ENCODE measurements around the gene PLCL2.

PLCL2 gene

DNA sequence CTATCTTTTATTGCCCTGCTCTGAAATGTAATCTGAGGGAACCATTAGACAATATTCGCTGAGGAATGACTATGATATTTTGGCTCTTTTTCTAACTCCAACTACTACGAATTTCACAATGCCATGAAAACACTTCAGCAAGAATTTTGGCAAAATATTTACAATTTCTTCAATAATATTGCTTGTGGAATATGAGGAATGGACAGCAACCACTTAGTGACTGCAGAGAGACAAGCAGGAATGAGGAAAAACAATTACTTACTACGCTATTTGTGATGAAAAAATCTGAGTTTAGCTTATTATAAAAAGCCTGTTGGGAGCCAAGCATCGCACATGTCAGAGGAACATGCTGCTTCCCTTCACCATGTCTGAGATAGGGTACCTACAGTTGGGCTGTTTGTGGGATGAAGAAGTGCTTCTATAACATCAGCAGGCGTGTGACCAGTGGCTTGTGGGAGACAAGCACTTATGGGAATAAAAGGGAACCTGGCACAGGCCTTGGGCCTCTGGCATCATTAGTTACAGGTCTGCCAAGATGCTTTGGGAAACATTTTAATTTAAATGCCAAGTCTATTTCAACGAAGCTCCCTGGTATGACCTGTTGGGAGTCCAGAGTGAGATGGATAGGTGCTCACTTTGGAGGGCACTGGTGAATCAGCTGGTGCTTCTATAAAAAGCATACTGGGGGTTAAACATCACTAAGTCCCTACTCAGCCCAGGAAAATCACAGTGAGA, 2.7 kb upstream of the PLCL2 start:
- Histone ChIP-seq H4K8ac (ENCODE audit: low read depth, low read length) (no peak overlapping the region), H4K12ac (ENCODE audit: low read depth, low read length) (no peak overlapping the region), H2BK120ac (ENCODE audit: insufficient read depth, low read length, poor library complexity) (no peak overlapping the region), H3K79me1 (ENCODE audit: low read length) (peaks cover 13% of the 10 kb centered on the region), H3K14ac (ENCODE audit: low read length) (no peak overlapping the region), H3K4me1 (ENCODE audit: control insufficient read depth in 1 of 2, insufficient read depth in 2 of 2, low read length in 2 of 2) (peaks cover 6 to 13% of the 10 kb centered on the region in 2 experiments), H3K23ac (ENCODE audit: low read length) (no peak overlapping the region), H3K18ac (ENCODE audit: low read length) (no peak overlapping the region), H2AK5ac (ENCODE audit: low read length) (no peak overlapping the region), H3K4me3 (ENCODE audit: low read depth, low read length) (no peak overlapping the region), H4K91ac (ENCODE audit: low read depth, low read length) (no peak overlapping the region), H3K79me2 (ENCODE audit: control insufficient read depth, insufficient read depth, low read length, poor library complexity) (peaks cover 2% of the 10 kb centered on the region), H3K27ac (ENCODE audit: low read depth, low read length) (no peak overlapping the region), H3K9me3 (ENCODE audit: insufficient read depth, low read depth, low read length) (no peaks in the 10 kb centered on the region), H3K27me3 (ENCODE audit: insufficient read depth, low read length) (no peaks in the 10 kb centered on the region), H3K9ac (ENCODE audit: low read length) (no peak overlapping the region), H2BK5ac (ENCODE audit: low read depth, low read length, poor library complexity) (no peak overlapping the region), H2AFZ (ENCODE audit: insufficient read depth, low read length, poor library complexity) (no peak overlapping the region), H3K36me3 (ENCODE audit: control insufficient read depth in 1 of 2, insufficient read depth in 2 of 2, low read length in 2 of 2) (no peaks in the 10 kb centered on the region), H3K4me2 (ENCODE audit: low read length) (no peak overlapping the region), H3K4ac (ENCODE audit: low read depth, low read length) (no peak overlapping the region), H2BK12ac (ENCODE audit: low read length) (no peak overlapping the region)
- no peak for DNase-seq
- no CpG with 5 or more reads among the region's 6 CpGs for WGBS (ENCODE audit: extremely low coverage, insufficient coverage, insufficient read length)

DNA sequence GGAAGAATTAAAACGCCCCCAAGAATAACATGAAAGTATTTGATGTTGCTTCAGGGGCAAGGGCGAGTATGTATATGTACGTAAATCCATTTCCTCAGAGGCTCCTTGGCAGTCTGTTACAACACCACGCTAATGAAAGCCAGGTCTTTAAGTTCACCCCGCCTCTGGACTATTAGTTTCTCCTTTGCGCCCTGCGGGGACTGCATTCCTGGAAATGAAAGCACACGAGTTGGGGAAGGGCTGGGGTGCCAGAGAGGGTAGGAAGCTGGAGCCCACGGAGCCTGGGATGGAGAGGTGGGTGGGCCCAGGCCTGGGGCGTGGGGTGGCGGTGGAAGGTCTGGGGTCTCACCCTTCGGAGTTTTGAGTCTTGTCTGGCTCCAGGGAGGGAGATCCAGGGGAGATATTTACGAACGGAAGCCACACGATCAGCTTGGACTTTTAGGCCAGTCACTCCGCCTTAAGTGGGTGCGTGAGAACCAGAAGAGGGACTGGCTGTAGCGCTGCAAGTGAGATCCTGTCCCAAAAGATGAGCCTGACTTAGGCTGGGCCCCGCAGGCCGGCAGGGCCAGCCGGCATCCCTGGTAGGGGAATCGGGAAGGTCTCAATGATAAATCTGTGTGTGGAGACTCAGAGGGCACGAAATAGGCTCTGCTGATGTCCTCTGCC, 1.6 kb upstream of the PLCL2 start:
- Histone ChIP-seq H3K4me1 (ENCODE audit: control insufficient read depth in 1 of 2, insufficient read depth in 2 of 2, low read length in 2 of 2) (peaks cover 6 to 13% of the 10 kb centered on the region in 2 experiments), H4K91ac (ENCODE audit: low read depth, low read length) (peak overlapping the region; percentile 33), H3K4me2 (ENCODE audit: low read length) (peak overlapping the region; percentile 78), H3K23ac (ENCODE audit: low read length) (no peak overlapping the region), H3K14ac (ENCODE audit: low read length) (no peak overlapping the region), H3K27me3 (ENCODE audit: insufficient read depth, low read length) (no peaks in the 10 kb centered on the region), H3K9ac (ENCODE audit: low read length) (no peak overlapping the region), H3K79me2 (ENCODE audit: control insufficient read depth, insufficient read depth, low read length, poor library complexity) (peaks cover 2% of the 10 kb centered on the region), H3K36me3 (ENCODE audit: control insufficient read depth in 1 of 2, insufficient read depth in 2 of 2, low read length in 2 of 2) (no peaks in the 10 kb centered on the region), H4K8ac (ENCODE audit: low read depth, low read length) (peak overlapping the region; percentile 26), H3K27ac (ENCODE audit: low read depth, low read length) (no peak overlapping the region), H3K4me3 (ENCODE audit: low read depth, low read length) (no peak overlapping the region), H2BK5ac (ENCODE audit: low read depth, low read length, poor library complexity) (no peak overlapping the region), H2AFZ (ENCODE audit: insufficient read depth, low read length, poor library complexity) (peak overlapping the region; percentile 67), H3K4ac (ENCODE audit: low read depth, low read length) (no peak overlapping the region), H3K18ac (ENCODE audit: low read length) (no peak overlapping the region), H3K9me3 (ENCODE audit: insufficient read depth, low read depth, low read length) (no peaks in the 10 kb centered on the region), H2AK5ac (ENCODE audit: low read length) (no peak overlapping the region), H3K79me1 (ENCODE audit: low read length) (peaks cover 13% of the 10 kb centered on the region), H2BK12ac (ENCODE audit: low read length) (no peak overlapping the region), H4K12ac (ENCODE audit: low read depth, low read length) (no peak overlapping the region), H2BK120ac (ENCODE audit: insufficient read depth, low read length, poor library complexity) (peak overlapping the region; percentile 45)
- peak; percentile 62 to 64 for DNase-seq
- WGBS (ENCODE audit: extremely low coverage, insufficient coverage, insufficient read length), result no CpG with 5 or more reads among the region's 23 CpGs

DNA sequence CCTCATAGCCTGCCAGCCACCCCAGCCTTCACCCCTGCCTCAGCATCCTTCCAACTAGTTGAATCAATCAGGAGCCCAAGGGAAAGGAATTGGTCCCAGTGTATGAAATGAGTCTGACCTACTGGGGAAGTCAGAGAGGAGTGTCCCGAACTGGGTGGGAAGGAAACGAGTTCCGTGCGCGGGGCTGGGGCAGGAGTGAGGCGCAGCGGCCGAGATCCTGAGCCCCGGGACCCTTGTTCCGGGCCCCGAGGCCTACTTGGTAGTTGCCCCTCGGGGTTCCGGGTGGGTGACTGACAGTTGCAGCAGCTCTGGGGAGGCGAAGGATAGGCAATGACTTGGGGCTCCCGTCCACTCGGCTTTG, 1.1 kb upstream of the PLCL2 start:
- H3K14ac ChIP-seq (ENCODE audit: low read length), result peak overlapping the region; percentile 22
- H3K18ac ChIP-seq (ENCODE audit: low read length), result no peak overlapping the region
- H2BK12ac ChIP-seq (ENCODE audit: low read length), result peak overlapping the region; percentile 25
- H3K23ac ChIP-seq (ENCODE audit: low read length), result no peak overlapping the region
- H2AFZ ChIP-seq (ENCODE audit: insufficient read depth, low read length, poor library complexity), result peak overlapping the region; percentile 67
- H4K12ac ChIP-seq (ENCODE audit: low read depth, low read length), result peak overlapping the region; percentile 60
- no peak overlapping the region for H2BK5ac ChIP-seq (ENCODE audit: low read depth, low read length, poor library complexity)
- H4K8ac ChIP-seq (ENCODE audit: low read depth, low read length), result peak overlapping the region; percentile 64
- peak overlapping the region; percentile 83 for H3K4me3 ChIP-seq (ENCODE audit: low read depth, low read length)
- H2BK120ac ChIP-seq (ENCODE audit: insufficient read depth, low read length, poor library complexity), result peak overlapping the region; percentile 45
- no peak overlapping the region for H3K27ac ChIP-seq (ENCODE audit: low read depth, low read length)
- peak overlapping the region; percentile 33 for H4K91ac ChIP-seq (ENCODE audit: low read depth, low read length)
- no peak overlapping the region for H3K4ac ChIP-seq (ENCODE audit: low read depth, low read length)
- H2AK5ac ChIP-seq (ENCODE audit: low read length), result peak overlapping the region; percentile 1
- peaks cover 13% of the 10 kb centered on the region for H3K79me1 ChIP-seq (ENCODE audit: low read length)
- no peaks in the 10 kb centered on the region for H3K9me3 ChIP-seq (ENCODE audit: insufficient read depth, low read depth, low read length)
- no peak for DNase-seq
- no peak overlapping the region for H3K9ac ChIP-seq (ENCODE audit: low read length)
- H3K36me3 ChIP-seq (ENCODE audit: control insufficient read depth in 1 of 2, insufficient read depth in 2 of 2, low read length in 2 of 2), result no peaks in the 10 kb centered on the region
- H3K4me1 ChIP-seq (ENCODE audit: control insufficient read depth in 1 of 2, insufficient read depth in 2 of 2, low read length in 2 of 2), result peaks cover 6 to 13% of the 10 kb centered on the region in 2 experiments
- WGBS (ENCODE audit: extremely low coverage, insufficient coverage, insufficient read length), result no CpG with 5 or more reads among the region's 16 CpGs
- peak overlapping the region; percentile 78 for H3K4me2 ChIP-seq (ENCODE audit: low read length)
- no peaks in the 10 kb centered on the region for H3K27me3 ChIP-seq (ENCODE audit: insufficient read depth, low read length)
- peaks cover 2% of the 10 kb centered on the region for H3K79me2 ChIP-seq (ENCODE audit: control insufficient read depth, insufficient read depth, low read length, poor library complexity)

DNA sequence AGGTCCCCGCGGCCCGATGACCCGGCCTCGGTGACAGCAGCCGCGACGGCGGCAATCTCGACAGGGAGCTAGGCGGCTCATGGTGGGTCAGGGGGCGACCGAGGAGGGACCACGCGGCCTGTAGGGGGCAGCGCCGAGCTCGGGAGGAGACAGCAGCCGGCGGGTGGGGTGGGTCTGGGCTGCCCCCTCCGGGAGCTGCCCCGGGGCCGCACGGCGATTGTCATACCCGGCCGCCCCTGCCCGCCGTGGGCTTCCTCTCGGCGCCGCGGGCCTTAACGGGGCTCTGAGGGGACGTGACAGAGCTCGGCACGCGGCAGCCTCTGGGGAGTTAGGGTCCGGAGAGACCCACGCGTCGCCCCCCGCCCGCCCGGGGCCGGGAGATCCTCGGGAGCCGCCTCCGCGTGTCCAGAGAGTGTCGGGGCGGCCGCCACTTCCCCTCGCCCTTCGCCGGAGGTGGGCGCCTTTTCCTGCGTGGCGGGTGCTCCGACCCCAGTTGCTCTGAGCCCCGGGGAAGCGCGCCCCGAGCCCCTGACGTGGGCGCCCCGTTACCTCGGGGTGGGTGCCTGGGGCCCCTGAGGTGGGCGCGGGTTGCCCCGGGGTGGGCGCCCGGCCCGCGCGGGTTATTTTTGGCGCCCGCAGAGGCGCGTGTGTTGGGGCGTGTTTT, 539 bp upstream of the PLCL2 start:
- Histone ChIP-seq H4K91ac (ENCODE audit: low read depth, low read length) (peak overlapping the region; percentile 60), H3K27ac (ENCODE audit: low read depth, low read length) (no peak overlapping the region), H3K36me3 (ENCODE audit: control insufficient read depth in 1 of 2, insufficient read depth in 2 of 2, low read length in 2 of 2) (no peaks in the 10 kb centered on the region), H3K4me3 (ENCODE audit: low read depth, low read length) (peak overlapping the region; percentile 83), H4K8ac (ENCODE audit: low read depth, low read length) (peak overlapping the region; percentile 64), H3K4me1 (ENCODE audit: control insufficient read depth in 1 of 2, insufficient read depth in 2 of 2, low read length in 2 of 2) (peaks cover 6 to 13% of the 10 kb centered on the region in 2 experiments), H4K12ac (ENCODE audit: low read depth, low read length) (peak overlapping the region; percentile 60), H3K18ac (ENCODE audit: low read length) (peak overlapping the region; percentile 52), H3K9ac (ENCODE audit: low read length) (peak overlapping the region; percentile 55), H3K79me2 (ENCODE audit: control insufficient read depth, insufficient read depth, low read length, poor library complexity) (peaks cover 2% of the 10 kb centered on the region), H2AFZ (ENCODE audit: insufficient read depth, low read length, poor library complexity) (peak overlapping the region; percentile 66), H2BK120ac (ENCODE audit: insufficient read depth, low read length, poor library complexity) (peak overlapping the region; percentile 79), H3K4me2 (ENCODE audit: low read length) (peak overlapping the region; percentile 78), H2AK5ac (ENCODE audit: low read length) (no peak overlapping the region), H3K79me1 (ENCODE audit: low read length) (peaks cover 13% of the 10 kb centered on the region), H3K14ac (ENCODE audit: low read length) (peak overlapping the region; percentile 42), H3K4ac (ENCODE audit: low read depth, low read length) (no peak overlapping the region), H3K9me3 (ENCODE audit: insufficient read depth, low read depth, low read length) (no peaks in the 10 kb centered on the region), H3K23ac (ENCODE audit: low read length) (no peak overlapping the region), H2BK5ac (ENCODE audit: low read depth, low read length, poor library complexity) (no peak overlapping the region), H2BK12ac (ENCODE audit: low read length) (peak overlapping the region; percentile 25), H3K27me3 (ENCODE audit: insufficient read depth, low read length) (no peaks in the 10 kb centered on the region)
- WGBS (ENCODE audit: extremely low coverage, insufficient coverage, insufficient read length), result no CpG with 5 or more reads among the region's 81 CpGs
- peak in 1 of 2 donors; percentile 50 for DNase-seq
